GM12872 (cell line): ENCODE results near the gene DLG2.

ENCODE experiments used
- CTCF ChIP-seq: IDR thresholded peaks from 3 replicates; pipeline ENCODE4 v1.5.1; 2011; ENCODE audit warnings: low read depth, mild to moderate bottlenecking, low read length, moderate library complexity; ENCODE audit not compliant: insufficient read depth

DLG2 gene

DNA sequence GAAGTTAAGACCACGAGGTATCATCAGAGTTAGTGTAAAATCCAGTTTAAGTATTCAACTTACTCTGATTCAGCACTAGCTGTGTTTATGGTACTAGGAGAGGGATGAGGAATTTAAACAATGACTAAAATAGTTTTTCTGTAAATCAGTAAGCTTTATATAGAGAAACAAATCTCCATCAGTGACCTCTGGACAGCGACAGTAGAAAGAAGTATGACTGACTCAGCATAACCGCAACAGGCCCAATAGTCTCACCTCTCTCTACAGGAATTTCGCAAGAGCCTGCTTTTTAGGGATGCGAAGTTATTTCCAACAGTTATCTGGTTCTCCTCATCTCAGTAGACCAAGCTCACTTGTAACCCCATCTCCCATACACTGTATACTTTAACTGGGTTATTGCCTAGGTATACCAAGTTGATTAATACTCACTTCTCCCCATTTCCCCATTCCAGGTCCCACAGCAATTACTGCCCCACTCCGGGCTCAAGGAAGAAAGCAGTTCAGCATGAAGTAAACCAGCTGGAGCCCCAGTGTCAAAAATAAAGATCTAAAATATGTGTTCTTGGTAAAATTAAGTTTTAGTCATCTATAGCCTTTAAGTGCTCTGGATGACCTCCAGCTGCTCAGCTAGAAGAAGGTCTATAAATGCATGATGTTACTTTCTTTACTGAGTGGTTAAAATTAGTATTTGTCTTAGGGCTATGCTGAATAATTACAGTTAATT lies 1570.3 kb downstream of the DLG2 start:
- TF ChIP-seq CTCF, result no peak

- TF ChIP-seq CTCF, result no peak
Measured at GRCh38 chr11:84045146-84045545, 1582.0 kb downstream of the DLG2 start.

GRCh38 chr11:84044706-84045105 lies 1582.4 kb downstream of the DLG2 start:
- TF ChIP-seq CTCF, result no peak

DNA sequence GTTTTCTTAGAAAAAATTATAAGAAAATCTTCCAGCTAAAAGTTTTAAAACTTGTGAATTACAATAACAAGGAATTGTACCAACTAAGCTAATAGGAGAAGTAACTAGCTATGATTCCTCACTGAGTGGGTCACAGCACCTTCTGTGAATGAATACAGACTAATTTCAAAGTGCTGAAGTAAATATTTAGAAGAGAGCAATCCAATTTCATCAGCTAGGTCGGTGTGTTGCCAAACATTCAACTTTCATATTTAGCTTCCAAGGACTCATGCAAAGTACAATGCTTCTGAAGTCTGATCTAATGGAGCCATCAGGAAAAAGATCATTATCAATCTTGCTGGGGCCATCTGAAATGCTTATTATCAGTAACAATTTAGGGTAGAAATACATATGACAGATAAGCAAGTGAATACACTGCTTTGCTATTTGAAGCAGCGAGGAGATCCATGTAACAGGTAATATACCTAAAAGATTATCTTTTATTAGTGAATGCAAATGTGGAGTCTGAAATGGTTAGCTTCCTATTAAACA lies 1590.4 kb downstream of the DLG2 start:
- TF ChIP-seq CTCF, result no peak

DNA sequence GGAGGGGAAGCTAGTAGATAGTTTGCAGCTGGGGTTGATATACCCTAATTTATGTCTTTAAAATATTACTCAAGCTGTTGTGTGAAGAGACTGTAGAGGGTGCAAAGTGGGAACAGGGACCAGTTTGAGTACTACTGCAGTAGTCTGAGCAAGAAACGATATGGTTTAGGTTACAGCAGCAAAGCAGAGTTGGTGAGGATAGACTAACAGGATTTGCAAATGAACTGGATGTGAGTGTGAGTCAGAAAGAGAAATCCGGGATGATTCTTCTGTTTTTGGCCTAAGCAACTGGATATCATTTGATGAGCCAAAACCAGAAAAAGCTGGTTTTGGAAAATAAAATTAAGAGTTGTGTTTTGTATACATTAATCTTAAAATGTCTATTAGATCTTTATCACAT lies 1591.5 kb downstream of the DLG2 start:
- TF ChIP-seq CTCF, result no peak

GRCh38 chr11:84034484-84034883 lies 1592.7 kb downstream of the DLG2 start:
- TF ChIP-seq CTCF, result no peak

DNA sequence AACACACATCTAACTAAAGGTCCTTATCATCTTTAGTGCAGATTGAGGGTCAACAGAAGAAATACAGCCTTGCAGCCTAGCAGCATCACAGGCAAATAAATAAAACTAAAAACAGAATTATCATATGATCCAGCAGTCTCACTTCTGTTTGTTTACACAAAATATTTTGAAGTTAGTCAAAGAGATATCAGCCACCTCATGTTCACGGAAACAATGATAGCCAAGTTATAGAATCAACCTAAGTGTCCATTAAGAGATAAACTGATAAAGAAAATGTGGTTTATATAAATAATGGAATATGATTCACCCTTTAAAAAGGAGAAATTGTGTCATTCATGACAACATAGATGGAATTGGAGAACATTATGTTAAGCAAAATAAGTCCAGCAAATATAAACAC lies 1602.9 kb downstream of the DLG2 start:
- no peak for TF ChIP-seq CTCF

- no peak for TF ChIP-seq CTCF
Measured at GRCh38 chr11:84022695-84023094, 1604.4 kb downstream of the DLG2 start.
